SK-N-SH treated with all-trans-retinoic acid at 6 μM for 48 hours (cell line): ENCODE measurements around the gene MARCHF10.

Experiments used
- ATAC-seq: fragments of 200-7000 bp; cut with Tn5 transposase; 3 replicates; pipeline ENCODE4 v1.9.1; 2020; ENCODE audit warnings: mild to moderate bottlenecking, moderate library complexity
- ARNTL ChIP-seq: fragments of 450-650 bp; formaldehyde crosslinking; IDR thresholded peaks from 2 replicates; pipeline ENCODE4 v1.5.0; 2020; ENCODE audit warnings: low read depth, mild to moderate bottlenecking, moderate library complexity, borderline replicate concordance
- CREB5 ChIP-seq: fragments of 250-450 bp; sonication (Bioruptor Pico); IDR thresholded peaks from 2 replicates; pipeline ENCODE4 v1.5.1; 2020; ENCODE audit warnings: low read depth, mild to moderate bottlenecking, moderate library complexity
- CSDC2 ChIP-seq: fragments of 250-450 bp; sonication (Bioruptor Pico); IDR thresholded peaks from 2 replicates; pipeline ENCODE4 v1.5.0; 2020; ENCODE audit warnings: mild to moderate bottlenecking, moderate library complexity
- CSRNP3 ChIP-seq: fragments of 250-450 bp; sonication (Bioruptor Pico); IDR thresholded peaks from 2 replicates; pipeline ENCODE4 v1.5.1; 2021; ENCODE audit warnings: mild to moderate bottlenecking, moderate library complexity
- ESRRG ChIP-seq: fragments of 250-450 bp; sonication (Bioruptor Pico); IDR thresholded peaks from 2 replicates; pipeline ENCODE4 v1.6.1; 2021; ENCODE audit warnings: mild to moderate bottlenecking
- ISL1 ChIP-seq: fragments of 250-450 bp; sonication (Bioruptor Pico); IDR thresholded peaks from 2 replicates; pipeline ENCODE4 v2.1.2; 2022; ENCODE audit warnings: mild to moderate bottlenecking, moderate library complexity
- OSR1 ChIP-seq: fragments of 250-450 bp; sonication (Bioruptor Pico); IDR thresholded peaks from 2 replicates; pipeline ENCODE4 v1.8.0; 2022; ENCODE audit warnings: moderate library complexity, mild to moderate bottlenecking, inconsistent platforms
- PATZ1 ChIP-seq: fragments of 250-450 bp; sonication (Bioruptor Pico); IDR thresholded peaks from 2 replicates; pipeline ENCODE4 v1.8.0; 2020; ENCODE audit warnings: mild to moderate bottlenecking, moderate library complexity, borderline replicate concordance
- POU6F1 ChIP-seq: fragments of 250-450 bp; sonication (Bioruptor Pico); IDR thresholded peaks from 2 replicates; pipeline ENCODE4 v1.8.0; 2021; ENCODE audit warnings: low read depth, mild to moderate bottlenecking, moderate library complexity, borderline replicate concordance
- RARB ChIP-seq: fragments of 250-450 bp; sonication (Bioruptor Pico); IDR thresholded peaks from 2 replicates; pipeline ENCODE4 v1.8.0; 2021; ENCODE audit warnings: mild to moderate bottlenecking, moderate library complexity
- SNAI2 ChIP-seq: fragments of 250-450 bp; sonication (Bioruptor Pico); IDR thresholded peaks from 2 replicates; pipeline ENCODE4 v1.5.0; 2020; ENCODE audit warnings: mild to moderate bottlenecking, moderate library complexity
- TOX ChIP-seq: fragments of 250-450 bp; sonication (Bioruptor Pico); IDR thresholded peaks from 2 replicates; pipeline ENCODE4 v1.8.0; 2021; ENCODE audit warnings: mild to moderate bottlenecking, moderate library complexity, borderline replicate concordance
- ZC3H10 ChIP-seq: fragments of 250-450 bp; sonication (Bioruptor Pico); IDR thresholded peaks from 2 replicates; pipeline ENCODE4 v1.5.1; 2021; ENCODE audit warnings: mild to moderate bottlenecking, moderate library complexity
- ZFP3 ChIP-seq: fragments of 250-450 bp; sonication (Bioruptor Pico); IDR thresholded peaks from 2 replicates; pipeline ENCODE4 v1.5.0; 2020; ENCODE audit warnings: mild to moderate bottlenecking, moderate library complexity
- ZFP30 ChIP-seq: fragments of 450-650 bp; formaldehyde crosslinking; IDR thresholded peaks from 2 replicates; pipeline ENCODE4 v1.5.0; 2022; ENCODE audit warnings: mild to moderate bottlenecking, moderate library complexity
- ZNF70 ChIP-seq: fragments of 450-650 bp; formaldehyde crosslinking; IDR thresholded peaks from 2 replicates; pipeline ENCODE4 v1.5.0; 2020; ENCODE audit warnings: mild to moderate bottlenecking, moderate library complexity
- ZNF8 ChIP-seq: fragments of 450-650 bp; formaldehyde crosslinking; IDR thresholded peaks from 2 replicates; pipeline ENCODE4 v1.5.0; 2020; ENCODE audit warnings: mild to moderate bottlenecking, moderate library complexity

The MARCHF10 gene

DNA sequence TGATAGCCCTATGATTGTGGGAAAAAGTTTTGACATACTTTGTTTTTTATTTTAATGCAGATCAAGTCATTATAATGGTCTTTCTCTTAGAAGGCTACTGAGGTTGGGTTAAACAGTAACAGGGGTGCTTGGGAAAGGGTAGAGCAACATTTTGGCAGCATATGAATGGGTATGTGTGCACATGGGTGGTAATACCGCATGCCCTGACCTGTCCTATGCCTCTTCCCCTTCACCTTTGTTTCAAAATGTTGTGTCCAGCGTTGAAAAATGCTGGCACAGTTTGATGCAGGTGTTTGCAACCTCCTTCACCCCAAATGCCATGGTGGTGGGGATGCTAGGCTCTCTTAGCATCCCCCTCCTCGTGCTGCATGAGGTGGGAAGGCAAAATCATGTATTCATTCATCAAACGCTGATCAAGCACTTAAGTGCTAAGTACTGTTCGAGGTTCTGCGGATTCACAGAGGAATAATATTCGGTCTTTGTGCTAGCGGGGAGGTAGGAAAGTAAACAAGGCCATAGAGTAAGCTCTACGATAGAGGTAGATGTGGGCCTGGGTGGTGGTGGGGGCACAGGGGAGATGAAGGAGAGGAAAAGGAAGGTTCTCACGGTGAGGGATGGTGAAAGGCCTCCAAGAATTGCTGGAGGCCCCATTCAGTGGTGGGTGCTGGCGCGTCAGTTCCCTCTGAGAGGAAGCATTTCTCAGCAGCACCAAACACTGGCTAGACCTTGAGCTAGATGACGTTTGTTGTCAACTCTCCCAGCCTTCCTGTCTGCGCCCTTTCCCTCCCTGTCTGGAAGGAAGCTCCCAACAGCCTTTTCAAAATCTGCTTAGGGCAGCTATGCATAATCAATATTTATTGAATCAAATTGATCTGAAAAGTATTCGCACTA is 13.3 kb upstream of the MARCHF10 start:
- no peak for ATAC-seq
- TF ChIP-seq ISL1 (CRISPR knock-in tag), result no peak
- no peak for TF ChIP-seq ZC3H10 (CRISPR knock-in tag)
- TF ChIP-seq ZFP30, result no peak
- TF ChIP-seq ARNTL (CRISPR knock-in tag), result no peak
- no peak for TF ChIP-seq ZNF8 (CRISPR knock-in tag)
- TF ChIP-seq OSR1 (CRISPR knock-in tag), result no peak
- TF ChIP-seq CSDC2, result no peak

GRCh38 chr17:62819511-62820221 is 11.6 kb upstream of the MARCHF10 start:
- peak; percentile 89 for ATAC-seq
- TF ChIP-seq CSRNP3 (CRISPR knock-in tag) (no peak), ISL1 (CRISPR knock-in tag) (peak; percentile 14), CREB5 (peak; percentile 75; the same call in 1 of the 2 replicates), TOX (CRISPR knock-in tag) (no peak; the same call in 1 of the 2 replicates), ZC3H10 (CRISPR knock-in tag) (no peak), RARB (CRISPR knock-in tag) (0 out of 2 replicates have a peak, but pooled peaks have one; percentile 21), ZNF70 (CRISPR knock-in tag) (no peak), ZFP3 (no peak), POU6F1 (no peak), ESRRG (CRISPR knock-in tag) (no peak), SNAI2 (no peak)

DNA sequence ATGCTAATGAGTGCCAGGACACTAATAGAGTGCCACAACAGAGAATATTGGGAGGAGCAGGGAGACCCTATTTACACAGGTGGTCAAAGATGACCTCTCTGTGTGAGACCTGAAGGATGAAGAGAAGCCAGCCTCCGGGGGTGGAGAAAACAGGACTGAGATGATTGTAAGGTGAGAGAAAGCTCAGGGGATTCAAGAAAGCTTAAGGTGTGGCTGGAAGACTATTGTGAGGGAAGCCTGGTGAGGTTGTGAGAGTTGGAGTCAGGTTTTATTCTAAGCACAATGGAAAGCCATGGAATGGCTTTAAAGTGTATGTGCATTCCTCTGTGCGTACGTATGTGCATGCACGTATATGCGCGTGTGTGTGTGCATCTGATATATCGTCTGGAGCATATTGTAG is 10.4 kb upstream of the MARCHF10 start:
- no peak for ATAC-seq
- TF ChIP-seq TOX (CRISPR knock-in tag) (no peak), ZC3H10 (CRISPR knock-in tag) (no peak), CREB5 (no peak), PATZ1 (CRISPR knock-in tag) (no peak), OSR1 (CRISPR knock-in tag) (no peak), RARB (CRISPR knock-in tag) (no peak), ISL1 (CRISPR knock-in tag) (no peak)

DNA sequence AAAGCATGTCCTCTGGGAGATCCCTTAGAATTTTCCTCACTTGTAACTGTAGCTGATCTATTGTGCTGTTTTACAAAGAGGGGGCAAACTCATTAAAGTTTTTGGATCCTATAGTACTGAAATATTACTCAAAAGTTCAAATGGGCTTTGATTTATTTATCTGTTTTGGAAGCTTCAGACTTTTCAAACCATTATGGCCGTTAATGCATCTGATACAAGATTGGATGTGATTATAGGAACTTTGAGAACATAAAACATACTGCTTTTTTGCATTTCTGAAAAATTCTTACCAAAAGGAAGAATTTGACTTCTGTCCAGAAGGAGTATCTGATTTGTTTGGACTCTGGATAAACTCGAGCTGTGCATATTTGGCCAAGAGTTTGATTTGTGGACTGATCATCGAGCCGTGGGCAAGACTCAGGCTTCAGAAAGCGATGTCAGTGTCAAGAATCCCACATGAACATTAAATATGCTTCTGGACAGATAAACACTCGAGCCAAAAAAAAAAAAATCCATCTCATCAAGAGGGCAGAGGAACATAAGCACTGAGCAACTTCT is 8.2 kb upstream of the MARCHF10 start:
- peak; percentile 22 for ATAC-seq
- TF ChIP-seq ESRRG (CRISPR knock-in tag) (no peak), CSRNP3 (CRISPR knock-in tag) (no peak), ZNF8 (CRISPR knock-in tag) (no peak), TOX (CRISPR knock-in tag) (peak; percentile 73), ISL1 (CRISPR knock-in tag) (peak; percentile 99), POU6F1 (0 out of 2 replicates have a peak, but pooled peaks have one; percentile 44), SNAI2 (no peak), RARB (CRISPR knock-in tag) (no peak), CREB5 (no peak), ZNF70 (CRISPR knock-in tag) (no peak)
